Kidney (tissue), 14 donors: ENCODE measurements around the gene GFRA1. TPM values are rescaled to one million over a fixed set of nuclear protein-coding genes. Genes with fewer than 3 reads are reported as not detected.

ENCODE experiments used
- DNase-seq, 5 donors: peaks; one replicate each; pipeline ENCODE4 v3.0.0-alpha.2; 2013 to 2020
- FAIRE-seq: peaks from 2 replicates; lab custom pipeline; 2012; peaks lifted over from hg19 to GRCh38; lab: Jason Lieb, UNC
- H3K27ac ChIP-seq, 2 donors: one replicate each; pipeline ENCODE4 v1.7.0; 2013; ENCODE audit warnings: low read depth in 2 of 2, low read length in 2 of 2, inconsistent platforms in 1 of 2
- H3K27me3 ChIP-seq: one replicate; pipeline ENCODE4 v1.7.1; 2013; ENCODE audit warnings: low read length, inconsistent platforms; ENCODE audit not compliant: control insufficient read depth, insufficient read depth
- H3K36me3 ChIP-seq, 3 donors: one replicate each; pipeline versions ENCODE4 v1.7.0 to v1.7.1; 2013; ENCODE audit warnings: low read length in 3 of 3, control low read depth in 1 of 3, inconsistent platforms in 1 of 3; ENCODE audit not compliant: insufficient read depth in 3 of 3, control insufficient read depth in 2 of 3
- H3K4me1 ChIP-seq, 3 donors: one replicate each; pipeline versions ENCODE4 v1.7.0 to v1.7.1; 2013; ENCODE audit warnings: low read length in 3 of 3, inconsistent platforms in 1 of 3, low read depth in 1 of 3; ENCODE audit not compliant: control insufficient read depth in 2 of 3, insufficient read depth in 2 of 3
- H3K4me3 ChIP-seq, 3 donors: one replicate each; pipeline versions ENCODE4 v1.7.0 to v1.8.1; 2013; ENCODE audit warnings: low read length in 3 of 3, control low read depth in 1 of 3, inconsistent platforms in 1 of 3
- H3K9ac ChIP-seq, 3 donors: one replicate each; pipeline versions ENCODE4 v1.7.0 to v1.7.1; 2013; ENCODE audit warnings: low read length in 3 of 3, control low read depth in 1 of 3, inconsistent platforms in 1 of 3
- H3K9me3 ChIP-seq, 3 donors: one replicate each; pipeline versions ENCODE4 v1.7.0 to v1.7.1; 2013; ENCODE audit warnings: low read length in 3 of 3, control low read depth in 1 of 3, inconsistent platforms in 1 of 3; ENCODE audit not compliant: control insufficient read depth in 2 of 3, insufficient read depth in 1 of 3
- intact Hi-C: fragments of 100-400 bp; cut with DNase I; formaldehyde crosslinking; loops from one replicate; pipeline ENCODE4 v1.11.1; 2022
- polyA plus RNA-seq: library from polyadenylated mRNA; stranded (reverse); fragments of 350-450 nt; fragmentation: Illumina TruSeq; extraction: RNeasy Lipid Tissue Mini Kit (QIAGEN cat#74804); gene quantifications from one replicate; pipeline ENCODE4 v1.2.3, GENCODE V29; 2014; ENCODE audit warnings: low read depth, low replicate concordance; ENCODE audit not compliant: insufficient read depth
- total RNA-seq: library from RNA; stranded (reverse); fragmentation: NEBNext Ultra II Directional; extraction: Animal tissue kit (Norgen Biotek cat#: 25700); gene quantifications from one replicate; pipeline ENCODE4 v1.2.1, GENCODE V29; 2021
- TF ChIP-seq, protein P1 (sequence below): IDR thresholded peaks from 3 replicates; pipeline ENCODE4 v1.5.1; 2012; ENCODE audit warnings: mild to moderate bottlenecking, moderate library complexity, borderline replicate concordance; ENCODE audit not compliant: insufficient read depth; ENCODE audit errors: extremely low read depth
- donor health status: control.
- donor health status: control.
- donor health status: control.
- donor health status: control.
- donor health status: control.
- donor health status: DM: yes; HTN: yes; CAD: no.
- donor health status: Normal renal cell carcinoma (clear cell type).

GFRA1 gene
- total and polyA plus RNA-seq, 2 donors from 2014 or later = 3.0 to 22.3 TPM

DNA sequence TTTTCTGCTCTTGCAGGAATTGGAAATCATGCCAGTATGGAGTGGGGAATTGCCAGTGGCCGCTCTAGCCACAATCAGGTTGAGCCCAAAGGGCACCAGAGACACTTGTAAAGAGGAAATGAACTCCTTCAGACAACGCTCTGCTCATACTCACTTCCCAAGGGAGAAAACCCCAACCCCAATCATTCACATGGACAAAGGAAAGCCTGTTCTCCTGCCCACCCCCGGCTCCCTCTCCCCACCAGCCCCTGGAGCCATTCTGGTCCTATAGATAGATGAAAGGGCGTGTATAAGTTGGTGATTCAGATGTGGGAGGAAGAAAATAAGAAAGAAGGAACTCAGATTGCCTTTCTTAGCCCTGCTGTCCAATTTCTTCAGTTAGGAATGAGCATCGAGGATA, 57.4 kb downstream of the GFRA1 start:
- TF ChIP-seq, protein P1, sequence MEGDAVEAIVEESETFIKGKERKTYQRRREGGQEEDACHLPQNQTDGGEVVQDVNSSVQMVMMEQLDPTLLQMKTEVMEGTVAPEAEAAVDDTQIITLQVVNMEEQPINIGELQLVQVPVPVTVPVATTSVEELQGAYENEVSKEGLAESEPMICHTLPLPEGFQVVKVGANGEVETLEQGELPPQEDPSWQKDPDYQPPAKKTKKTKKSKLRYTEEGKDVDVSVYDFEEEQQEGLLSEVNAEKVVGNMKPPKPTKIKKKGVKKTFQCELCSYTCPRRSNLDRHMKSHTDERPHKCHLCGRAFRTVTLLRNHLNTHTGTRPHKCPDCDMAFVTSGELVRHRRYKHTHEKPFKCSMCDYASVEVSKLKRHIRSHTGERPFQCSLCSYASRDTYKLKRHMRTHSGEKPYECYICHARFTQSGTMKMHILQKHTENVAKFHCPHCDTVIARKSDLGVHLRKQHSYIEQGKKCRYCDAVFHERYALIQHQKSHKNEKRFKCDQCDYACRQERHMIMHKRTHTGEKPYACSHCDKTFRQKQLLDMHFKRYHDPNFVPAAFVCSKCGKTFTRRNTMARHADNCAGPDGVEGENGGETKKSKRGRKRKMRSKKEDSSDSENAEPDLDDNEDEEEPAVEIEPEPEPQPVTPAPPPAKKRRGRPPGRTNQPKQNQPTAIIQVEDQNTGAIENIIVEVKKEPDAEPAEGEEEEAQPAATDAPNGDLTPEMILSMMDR = no peak
- Histone ChIP-seq H3K27me3 (no peaks in the 10 kb centered on the region), H3K9me3 (no peaks in the 10 kb centered on the region), H3K27ac (no peak overlapping the region), H3K4me3 (no peak overlapping the region), H3K4me1 (peaks cover 0 to 6% (median 0%) of the 10 kb centered on the region in 3 donors), H3K36me3 (no peaks in the 10 kb centered on the region), H3K9ac (no peak overlapping the region)
- DNase-seq (no peak), FAIRE-seq (no peak)
- intact Hi-C loops = no loop called here

DNA sequence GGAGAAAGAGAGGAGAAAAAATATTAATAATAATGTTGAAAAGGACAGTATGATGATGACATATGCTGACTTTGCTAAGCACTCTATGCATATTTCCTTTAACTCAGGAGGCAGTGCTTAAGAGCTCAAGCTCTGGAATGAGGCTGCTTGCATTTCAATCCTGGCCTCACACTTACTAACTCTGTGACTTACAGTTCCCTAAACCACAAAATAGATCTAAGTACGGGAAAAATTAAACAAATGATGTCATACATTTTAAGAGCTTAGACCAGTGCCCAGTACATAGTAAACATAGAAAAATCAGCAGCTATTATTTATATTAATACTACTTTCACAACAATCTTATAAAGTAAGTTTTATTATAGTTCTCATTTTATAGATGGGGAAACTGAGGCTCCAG, 61.3 kb downstream of the GFRA1 start:
- Histone ChIP-seq H3K27ac (no peak overlapping the region), H3K9ac (no peak overlapping the region), H3K4me1 (peaks cover 0 to 5% (median 0%) of the 10 kb centered on the region in 3 donors), H3K27me3 (no peaks in the 10 kb centered on the region), H3K36me3 (no peaks in the 10 kb centered on the region), H3K9me3 (no peaks in the 10 kb centered on the region), H3K4me3 (no peak overlapping the region)
- DNase-seq (no peak), FAIRE-seq (no peak)
- intact Hi-C loops = no loop called here
- TF ChIP-seq, protein P1 = no peak

DNA sequence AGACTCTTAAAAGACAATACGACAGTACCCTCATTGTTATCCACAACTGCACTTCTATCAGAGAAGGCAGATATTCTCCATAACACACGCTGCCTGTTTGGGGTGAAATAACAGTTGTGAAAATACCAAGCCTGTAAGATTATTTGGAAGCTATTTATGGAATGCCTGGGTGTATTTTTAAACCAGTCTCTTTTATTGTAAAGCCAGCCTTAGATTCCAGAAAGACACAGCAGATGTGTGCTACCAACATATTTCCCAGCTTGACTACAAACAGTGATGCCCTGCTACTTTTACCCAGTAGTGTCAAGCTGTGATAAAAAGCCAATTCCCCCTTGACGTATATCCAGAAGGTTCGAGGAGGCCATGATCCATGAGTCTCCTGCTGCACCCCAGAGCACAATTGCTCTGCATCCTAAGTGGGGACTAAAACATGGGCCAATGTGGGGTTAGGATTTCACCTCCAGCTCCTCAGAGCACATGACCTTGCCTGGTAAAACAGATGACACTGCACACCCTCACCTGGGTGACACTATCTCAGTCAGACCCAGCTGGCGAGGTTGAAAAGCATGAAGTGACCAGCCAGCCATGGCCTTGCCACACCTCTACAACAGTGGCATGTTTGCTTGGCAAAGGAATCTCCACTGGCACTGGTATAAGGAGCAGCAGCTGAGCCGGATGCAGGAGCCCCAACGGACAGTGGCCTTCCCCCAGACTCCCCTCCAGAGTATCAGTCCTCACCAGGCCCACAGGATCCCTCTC, 62.2 kb downstream of the GFRA1 start:
- Histone ChIP-seq H3K9me3 (no peaks in the 10 kb centered on the region), H3K27me3 (no peaks in the 10 kb centered on the region), H3K27ac (no peak overlapping the region), H3K36me3 (no peaks in the 10 kb centered on the region), H3K4me3 (no peak overlapping the region), H3K4me1 (no peaks in the 10 kb centered on the region), H3K9ac (no peak overlapping the region)
- intact Hi-C loops = no loop called here
- no peak for DNase-seq
- no peak for FAIRE-seq
- TF ChIP-seq, protein P1 = no peak
